Neuronal stem cell (in vitro differentiated cells): Measurements from ENCODE around the gene BIRC6.

ENCODE experiments used
- DNase-seq: peaks from one replicate; pipeline ENCODE4 v3.0.0-alpha.2; 2013; ENCODE audit warnings: low spot score
- H2AFZ ChIP-seq: one replicate; pipeline ENCODE4 v1.6.1; 2013; ENCODE audit warnings: mild to moderate bottlenecking, low read length, inconsistent platforms
- H2AK5ac ChIP-seq: 2 replicates; pipeline ENCODE4 v1.6.1; 2013; ENCODE audit warnings: low read depth, mild to moderate bottlenecking, inconsistent platforms, low read length, moderate library complexity, mixed read lengths
- H2BK120ac ChIP-seq: 2 replicates; pipeline ENCODE4 v1.6.1; 2013; ENCODE audit warnings: low read depth, mild to moderate bottlenecking, inconsistent platforms, low read length, moderate library complexity, mixed read lengths
- H2BK12ac ChIP-seq: one replicate; pipeline ENCODE4 v1.6.1; 2013; ENCODE audit warnings: low read length, inconsistent platforms
- H2BK15ac ChIP-seq: 2 replicates; pipeline ENCODE4 v1.6.1; 2013; ENCODE audit warnings: mild to moderate bottlenecking, low read length, inconsistent platforms, mixed read lengths
- H2BK5ac ChIP-seq: one replicate; pipeline ENCODE4 v1.6.1; 2013; ENCODE audit warnings: inconsistent platforms, mild to moderate bottlenecking, low read length, moderate library complexity
- H3K14ac ChIP-seq: one replicate; pipeline ENCODE4 v1.6.1; 2013; ENCODE audit warnings: low read length, inconsistent platforms
- H3K18ac ChIP-seq: 2 replicates; pipeline ENCODE4 v1.6.1; 2013; ENCODE audit warnings: low read length, inconsistent platforms
- H3K23ac ChIP-seq: 2 replicates; pipeline ENCODE4 v1.6.1; 2013; ENCODE audit warnings: low read depth, mild to moderate bottlenecking, mixed read lengths, low read length, inconsistent platforms; ENCODE audit not compliant: poor library complexity
- H3K27ac ChIP-seq: replicated peaks from 3 replicates; pipeline ENCODE4 v1.5.1; 2013; ENCODE audit warnings: low read length, inconsistent platforms
- H3K27me3 ChIP-seq, 3 experiments: 2 replicates each; pipeline ENCODE4 v1.6.1; 2013; ENCODE audit warnings: low read length in 3 of 3, mild to moderate bottlenecking in 2 of 3, inconsistent platforms in 1 of 3, low read depth in 1 of 3, mixed read lengths in 1 of 3, moderate library complexity in 1 of 3; ENCODE audit not compliant: control insufficient read depth in 3 of 3, insufficient read depth in 3 of 3
- H3K36me3 ChIP-seq, 2 donors: replicated peaks in 1 of 2; 2 replicates each; pipeline ENCODE4 v1.6.1; 2013; ENCODE audit warnings: low read length in 2 of 2; ENCODE audit not compliant: control insufficient read depth in 2 of 2, insufficient read depth in 2 of 2
- H3K4ac ChIP-seq: 2 replicates; pipeline ENCODE4 v1.6.1; 2013; ENCODE audit warnings: inconsistent platforms, mild to moderate bottlenecking, low read length, moderate library complexity
- H3K4me1 ChIP-seq, 2 donors: 1 replicate in 1 of 2; 2 replicates in 1 of 2; pipeline ENCODE4 v1.6.1; 2013; ENCODE audit warnings: low read length in 2 of 2, low read depth in 1 of 2; ENCODE audit not compliant: control insufficient read depth in 2 of 2, insufficient read depth in 1 of 2
- H3K4me2 ChIP-seq: one replicate; pipeline ENCODE4 v1.6.1; 2013; ENCODE audit warnings: mild to moderate bottlenecking, low read length, inconsistent platforms; ENCODE audit not compliant: insufficient read depth, poor library complexity, severe bottlenecking
- H3K4me3 ChIP-seq, 2 donors: 2 replicates each; pipeline ENCODE4 v1.5.1; 2013; ENCODE audit warnings: low read length in 2 of 2, mild to moderate bottlenecking in 2 of 2, inconsistent platforms in 1 of 2, moderate library complexity in 1 of 2
- H3K79me1 ChIP-seq: one replicate; pipeline ENCODE4 v1.6.1; 2013; ENCODE audit warnings: low read depth, mild to moderate bottlenecking, inconsistent platforms, low read length, moderate library complexity
- H3K9ac ChIP-seq: one replicate; pipeline ENCODE4 v1.6.1; 2013; ENCODE audit warnings: mild to moderate bottlenecking, low read depth, low read length, inconsistent platforms; ENCODE audit not compliant: poor library complexity
- H3K9me3 ChIP-seq, 2 donors: replicated peaks in 1 of 2; 2 replicates each; pipeline versions ENCODE3 to v1.6.1; 2013; ENCODE audit warnings: low read length in 2 of 2, mild to moderate bottlenecking in 2 of 2, inconsistent platforms in 1 of 2, low read depth in 1 of 2, mixed read lengths in 1 of 2, moderate library complexity in 1 of 2; ENCODE audit not compliant: control insufficient read depth in 2 of 2, insufficient read depth in 1 of 2
- H4K8ac ChIP-seq: one replicate; pipeline ENCODE4 v1.6.1; 2013; ENCODE audit warnings: low read depth, mild to moderate bottlenecking, inconsistent platforms, low read length, moderate library complexity
- H4K91ac ChIP-seq: one replicate; pipeline ENCODE4 v1.6.1; 2013; ENCODE audit warnings: low read length, low read depth, mild to moderate bottlenecking, inconsistent platforms; ENCODE audit not compliant: poor library complexity
- WGBS, 2 donors: extraction: QIAGEN DNeasy Blood & Tissue Kit; methylation state at CpG; one replicate each; pipeline ENCODE4 v1.1.7; 2013; ENCODE audit warnings: missing lambda C conversion rate in 2 of 2, mixed read lengths in 1 of 2; ENCODE audit not compliant: insufficient read length in 2 of 2, insufficient replicate concordance in 1 of 2; ENCODE audit errors: extremely low coverage in 2 of 2; 5-methylcytosine and 5-hydroxymethylcytosine counted together

The BIRC6 gene

GRCh38 chr2:32591669-32592463 is 235.0 kb downstream of the BIRC6 start:
- no peak overlapping the region for H3K4me2 ChIP-seq
- no peak overlapping the region for H4K8ac ChIP-seq
- H2BK5ac ChIP-seq, result no peak overlapping the region
- H3K9ac ChIP-seq, result no peak overlapping the region
- H2BK12ac ChIP-seq, result no peak overlapping the region
- no peak overlapping the region for H3K4me3 ChIP-seq
- H3K79me1 ChIP-seq, result peaks cover 3% of the 10 kb centered on the region
- peaks cover 2 to 39% of the 10 kb centered on the region in 2 donors for H3K36me3 ChIP-seq
- no peak overlapping the region for H2AK5ac ChIP-seq
- H3K4ac ChIP-seq, result no peak overlapping the region
- no peak overlapping the region for H3K18ac ChIP-seq
- no peak overlapping the region for H3K14ac ChIP-seq
- H3K27me3 ChIP-seq, result no peaks in the 10 kb centered on the region
- no peak overlapping the region for H4K91ac ChIP-seq
- no peak overlapping the region for H2BK120ac ChIP-seq
- H3K9me3 ChIP-seq, result no peaks in the 10 kb centered on the region
- H3K4me1 ChIP-seq, result no peaks in the 10 kb centered on the region
- WGBS, 2 donors, result no CpG with 5 or more reads among the region's 3 CpGs
- no peak overlapping the region for H2BK15ac ChIP-seq
- no peak for DNase-seq
- no peak overlapping the region for H3K27ac ChIP-seq
- H3K23ac ChIP-seq, result no peak overlapping the region
- H2AFZ ChIP-seq, result no peak overlapping the region

GRCh38 chr2:32594573-32594972 is 237.8 kb downstream of the BIRC6 start:
- H3K36me3 ChIP-seq, result peaks cover 4 to 63% of the 10 kb centered on the region in 2 donors
- peaks cover 3% of the 10 kb centered on the region for H3K79me1 ChIP-seq

GRCh38 chr2:32611366-32611765 is 254.5 kb downstream of the BIRC6 start:
- Histone ChIP-seq H4K91ac (no peak overlapping the region), H3K4me3 (no peak overlapping the region), H3K18ac (no peak overlapping the region), H2BK5ac (no peak overlapping the region), H3K9ac (no peak overlapping the region), H2BK15ac (no peak overlapping the region), H2AK5ac (no peak overlapping the region), H3K79me1 (no peaks in the 10 kb centered on the region), H3K36me3 (peaks cover 10 to 91% of the 10 kb centered on the region in 2 donors), H3K27ac (no peak overlapping the region), H3K14ac (no peak overlapping the region), H3K4ac (no peak overlapping the region), H3K23ac (no peak overlapping the region), H3K4me1 (no peaks in the 10 kb centered on the region), H2BK120ac (no peak overlapping the region), H2BK12ac (no peak overlapping the region), H3K27me3 (no peaks in the 10 kb centered on the region), H3K9me3 (no peaks in the 10 kb centered on the region), H4K8ac (no peak overlapping the region), H3K4me2 (no peak overlapping the region), H2AFZ (no peak overlapping the region)
- DNase-seq, result no peak
- no CpG with 5 or more reads among the region's 2 CpGs for WGBS, 2 donors

More at GRCh38 chr2:32594573-32594972, 237.8 kb downstream of the BIRC6 start:
- Histone ChIP-seq H3K9me3 (no peaks in the 10 kb centered on the region), H4K8ac (no peak overlapping the region), H3K9ac (peak overlapping the region; percentile 30), H4K91ac (no peak overlapping the region), H3K4me3 (no peak overlapping the region), H2BK12ac (no peak overlapping the region), H3K27me3 (no peaks in the 10 kb centered on the region), H3K14ac (no peak overlapping the region), H3K4me2 (no peak overlapping the region), H2BK15ac (no peak overlapping the region), H2BK5ac (no peak overlapping the region), H2AFZ (no peak overlapping the region), H3K23ac (no peak overlapping the region), H3K4ac (no peak overlapping the region), H3K27ac (no peak overlapping the region), H3K4me1 (no peaks in the 10 kb centered on the region), H2BK120ac (no peak overlapping the region), H2AK5ac (no peak overlapping the region), H3K18ac (no peak overlapping the region)
- WGBS, 2 donors, result 100% methylated on average over 1 of the region's 3 CpGs; no CpG with 5 or more reads in 1 of the 2 donors
- DNase-seq, result no peak

- no peak overlapping the region for H3K9ac ChIP-seq
- no CpG with 5 or more reads among the region's 1 CpG for WGBS, 2 donors
These were observed 254.9 kb downstream of the BIRC6 start for GRCh38 chr2:32611771-32612170.

More at GRCh38 chr2:32611771-32612170, 254.9 kb downstream of the BIRC6 start:
- Histone ChIP-seq H3K14ac (no peak overlapping the region), H4K8ac (no peak overlapping the region), H3K4me3 (no peak overlapping the region), H2AFZ (no peak overlapping the region), H2AK5ac (no peak overlapping the region), H3K4me1 (no peaks in the 10 kb centered on the region), H3K27ac (no peak overlapping the region), H2BK15ac (no peak overlapping the region), H3K79me1 (no peaks in the 10 kb centered on the region), H2BK12ac (no peak overlapping the region), H3K36me3 (peaks cover 10 to 92% of the 10 kb centered on the region in 2 donors), H4K91ac (no peak overlapping the region), H3K9me3 (no peaks in the 10 kb centered on the region), H3K18ac (no peak overlapping the region), H2BK5ac (no peak overlapping the region), H3K4me2 (no peak overlapping the region), H2BK120ac (no peak overlapping the region), H3K27me3 (no peaks in the 10 kb centered on the region), H3K4ac (no peak overlapping the region), H3K23ac (no peak overlapping the region)
- no peak for DNase-seq
